Gastrocnemius medialis (tissue), 4 donors: ENCODE results near the gene PSG6.
"Not testable (repeated sequence)": the region's sequence is repeated elsewhere in the genome, so short reads cannot be mapped to it uniquely, and the experiment has no call there.

Experiments used
- POLR2A ChIP-seq, 2 donors: fragments of 450-650 bp; IDR thresholded peaks; one replicate each; pipeline ENCODE4 v1.6.1; 2017; ENCODE audit warnings: antibody characterized with exemption in 2 of 2, mild to moderate bottlenecking in 2 of 2, moderate library complexity in 2 of 2
- TF ChIP-seq, protein P1 (sequence below), 5 experiments: fragments of 450-650 bp in 3 of 5; fragments of 200-600 bp in 2 of 5; sonication (generic) in 2 of 5; IDR thresholded peaks in 4 of 5; conservative IDR thresholded peaks in 1 of 5; 1 replicate in 4 of 5; 2 replicates in 1 of 5; pipeline ENCODE4 v1.5.1; 2016 to 2019; ENCODE audit warnings: antibody characterized with exemption in 5 of 5, mild to moderate bottlenecking in 3 of 5, moderate library complexity in 3 of 5

DNA sequence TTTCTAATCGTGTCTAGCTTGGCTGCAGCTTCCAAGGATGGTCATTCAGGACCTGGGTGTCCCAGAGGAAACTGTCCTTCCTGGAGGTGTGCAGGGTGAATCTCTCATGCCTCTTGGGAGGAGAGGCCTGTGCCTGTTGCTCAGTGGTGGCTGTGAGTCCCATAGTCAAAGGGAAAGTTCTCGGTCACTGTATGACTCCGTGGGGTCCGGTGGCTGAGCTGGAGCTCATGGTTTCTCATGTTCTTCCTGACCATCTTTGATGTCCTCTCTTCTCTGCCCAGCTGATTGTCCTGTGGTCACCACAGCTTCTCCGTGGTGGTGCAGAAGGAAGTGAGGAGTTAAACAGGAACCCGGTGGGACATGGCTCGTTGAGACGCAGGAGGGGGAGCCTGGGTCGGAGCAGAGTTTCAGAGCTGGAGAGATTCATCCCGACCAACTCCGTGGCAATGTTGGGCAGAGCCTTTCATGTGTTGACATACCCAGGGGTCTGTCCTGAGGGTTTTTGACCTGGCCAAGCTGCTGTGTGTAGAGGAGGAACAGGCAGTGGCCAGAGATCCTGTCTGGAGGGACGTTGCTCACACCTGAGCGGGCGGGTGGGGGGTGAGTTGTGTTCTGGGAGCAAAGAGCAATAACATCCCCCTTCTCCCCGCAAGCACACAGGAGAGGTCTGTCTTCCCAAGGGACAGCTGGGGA is 829 bp upstream of the PSG6 start:
- not testable (repeated sequence) for TF ChIP-seq POLR2A (IDR thresholded peaks at IDR 0.05)
- TF ChIP-seq, protein P1, sequence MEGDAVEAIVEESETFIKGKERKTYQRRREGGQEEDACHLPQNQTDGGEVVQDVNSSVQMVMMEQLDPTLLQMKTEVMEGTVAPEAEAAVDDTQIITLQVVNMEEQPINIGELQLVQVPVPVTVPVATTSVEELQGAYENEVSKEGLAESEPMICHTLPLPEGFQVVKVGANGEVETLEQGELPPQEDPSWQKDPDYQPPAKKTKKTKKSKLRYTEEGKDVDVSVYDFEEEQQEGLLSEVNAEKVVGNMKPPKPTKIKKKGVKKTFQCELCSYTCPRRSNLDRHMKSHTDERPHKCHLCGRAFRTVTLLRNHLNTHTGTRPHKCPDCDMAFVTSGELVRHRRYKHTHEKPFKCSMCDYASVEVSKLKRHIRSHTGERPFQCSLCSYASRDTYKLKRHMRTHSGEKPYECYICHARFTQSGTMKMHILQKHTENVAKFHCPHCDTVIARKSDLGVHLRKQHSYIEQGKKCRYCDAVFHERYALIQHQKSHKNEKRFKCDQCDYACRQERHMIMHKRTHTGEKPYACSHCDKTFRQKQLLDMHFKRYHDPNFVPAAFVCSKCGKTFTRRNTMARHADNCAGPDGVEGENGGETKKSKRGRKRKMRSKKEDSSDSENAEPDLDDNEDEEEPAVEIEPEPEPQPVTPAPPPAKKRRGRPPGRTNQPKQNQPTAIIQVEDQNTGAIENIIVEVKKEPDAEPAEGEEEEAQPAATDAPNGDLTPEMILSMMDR (IDR thresholded peaks at IDR 0.05 in 4 of 5, conservative IDR thresholded peaks at IDR 0.05 in 1 of 5): not testable (repeated sequence)
